HUES64 (cell line): ENCODE data around the gene JAGN1.
"Not testable (repeated sequence)": the region's sequence is repeated elsewhere in the genome, so short reads cannot be mapped to it uniquely, and the experiment has no call there.

Source experiments
- H3K27ac ChIP-seq: 2 replicates; pipeline ENCODE4 v1.7.0; 2013; ENCODE audit warnings: low read depth, low read length, inconsistent platforms
- H3K27me3 ChIP-seq: 2 replicates; pipeline ENCODE4 v1.6.1; 2013; ENCODE audit warnings: mild to moderate bottlenecking, low read length; ENCODE audit not compliant: insufficient read depth
- H3K36me3 ChIP-seq: 2 replicates; pipeline ENCODE4 v1.6.1; 2013; ENCODE audit warnings: mild to moderate bottlenecking, low read length; ENCODE audit not compliant: insufficient read depth
- H3K4me1 ChIP-seq: 2 replicates; pipeline ENCODE4 v1.6.1; 2013; ENCODE audit warnings: mild to moderate bottlenecking, low read length, moderate library complexity; ENCODE audit not compliant: insufficient read depth
- H3K4me3 ChIP-seq: 2 replicates; pipeline ENCODE4 v1.5.1; 2013; ENCODE audit warnings: mild to moderate bottlenecking, low read length, moderate library complexity
- H3K9ac ChIP-seq: 2 replicates; pipeline ENCODE4 v1.6.1; 2013; ENCODE audit warnings: mild to moderate bottlenecking, low read depth, low read length
- H3K9me3 ChIP-seq: 2 replicates; pipeline ENCODE4 v1.6.1; 2013; ENCODE audit warnings: low read depth, low read length; ENCODE audit not compliant: insufficient read depth
- WGBS: fragments of 150-250, 120-280 bp; methylation state at CpG from one replicate; pipeline ENCODE4 v1.1.7; 2013; ENCODE audit warnings: missing lambda C conversion rate; 5-methylcytosine and 5-hydroxymethylcytosine counted together

The JAGN1 gene

DNA sequence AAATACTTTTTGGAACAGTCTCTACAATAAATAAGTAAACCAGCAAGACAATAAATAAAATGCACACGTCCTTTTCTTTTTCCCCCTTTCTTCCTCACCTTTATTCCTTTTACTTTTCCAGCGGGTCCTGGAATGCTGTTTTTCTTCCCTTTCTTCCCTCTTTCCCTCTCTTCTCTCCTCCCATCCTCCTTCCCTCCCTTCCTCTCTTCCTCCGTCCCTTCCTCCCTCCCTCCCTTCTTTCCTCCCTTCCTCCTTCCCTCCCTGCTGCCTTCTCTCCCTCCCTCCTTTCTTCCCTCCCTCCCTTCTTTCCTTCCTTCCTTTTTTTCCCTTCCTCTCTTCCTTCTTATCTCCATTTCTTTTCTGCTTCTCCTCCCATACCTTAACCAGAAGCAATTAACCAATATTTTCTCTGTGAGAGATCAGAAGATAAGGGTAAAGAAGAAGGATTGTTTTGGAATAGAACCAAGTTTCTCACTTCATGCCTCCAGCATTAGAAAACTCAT lies 8.9 kb downstream of the JAGN1 start:
- H3K27ac ChIP-seq = no peak overlapping the region
- no peaks in the 10 kb centered on the region for H3K27me3 ChIP-seq
- no peak overlapping the region for H3K4me3 ChIP-seq
- H3K36me3 ChIP-seq = peaks cover 3% of the 10 kb centered on the region; the same call in 1 of the 2 replicates
- H3K9me3 ChIP-seq = no peaks in the 10 kb centered on the region
- 74% methylated on average over 3 of the region's 3 CpGs for WGBS
- H3K9ac ChIP-seq = no peak overlapping the region
- H3K4me1 ChIP-seq = peaks cover 16% of the 10 kb centered on the region

DNA sequence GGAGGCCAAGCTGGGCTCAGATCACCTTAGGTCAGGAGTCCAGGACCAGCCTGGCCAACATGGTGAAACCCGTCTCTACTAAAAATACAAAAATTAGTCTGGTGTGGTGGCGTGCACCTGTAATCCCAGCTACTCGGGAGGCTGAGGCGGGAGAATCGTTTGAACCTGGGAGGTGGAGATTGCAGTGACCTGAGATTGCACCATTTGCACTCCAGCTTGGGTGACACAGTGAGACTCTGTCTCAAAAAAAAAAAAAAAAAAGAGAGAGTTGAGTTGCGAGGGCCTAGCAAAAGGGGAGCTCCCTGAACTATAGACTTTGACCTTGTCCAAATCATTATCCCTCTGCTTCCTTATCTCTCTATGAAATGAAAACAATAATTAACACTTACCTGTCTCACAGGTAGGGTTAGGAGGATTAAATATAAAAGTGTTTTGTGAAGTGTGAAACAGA lies 10.6 kb downstream of the JAGN1 start:
- not testable (repeated sequence) for H3K9ac ChIP-seq, H3K27me3 ChIP-seq, H3K9me3 ChIP-seq, H3K27ac ChIP-seq, H3K4me3 ChIP-seq, H3K36me3 ChIP-seq
- H3K4me1 ChIP-seq = peaks cover 16% of the 10 kb centered on the region
- 90% methylated on average over 5 of the region's 6 CpGs for WGBS

DNA sequence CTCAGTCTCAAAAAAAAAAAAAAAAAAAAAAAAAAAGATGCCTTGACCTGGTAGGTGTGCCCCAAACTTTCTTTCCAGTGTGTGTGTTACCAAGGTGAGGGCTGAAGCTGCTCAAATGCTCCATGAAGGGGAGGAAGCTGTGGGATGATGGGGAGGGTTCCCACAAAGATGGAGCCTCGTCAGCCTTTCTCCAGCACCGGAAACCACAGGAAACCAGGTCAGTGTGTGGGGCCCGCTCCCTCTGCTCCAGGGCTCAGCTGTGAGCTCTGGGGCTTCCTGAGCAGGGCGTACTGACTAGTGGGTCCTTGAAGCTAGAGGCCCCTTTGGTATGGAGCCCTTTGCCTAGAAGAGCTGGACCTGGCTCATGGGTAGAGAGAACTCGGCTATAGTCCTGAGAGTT lies 11.6 kb downstream of the JAGN1 start:
- no peaks in the 10 kb centered on the region for H3K36me3 ChIP-seq
- 89% methylated on average over 5 of the region's 5 CpGs for WGBS
- H3K27me3 ChIP-seq = no peaks in the 10 kb centered on the region
- H3K4me3 ChIP-seq = no peak overlapping the region
- H3K9me3 ChIP-seq = no peaks in the 10 kb centered on the region
- peaks cover 16% of the 10 kb centered on the region for H3K4me1 ChIP-seq
- no peak overlapping the region for H3K9ac ChIP-seq
- no peak overlapping the region for H3K27ac ChIP-seq

DNA sequence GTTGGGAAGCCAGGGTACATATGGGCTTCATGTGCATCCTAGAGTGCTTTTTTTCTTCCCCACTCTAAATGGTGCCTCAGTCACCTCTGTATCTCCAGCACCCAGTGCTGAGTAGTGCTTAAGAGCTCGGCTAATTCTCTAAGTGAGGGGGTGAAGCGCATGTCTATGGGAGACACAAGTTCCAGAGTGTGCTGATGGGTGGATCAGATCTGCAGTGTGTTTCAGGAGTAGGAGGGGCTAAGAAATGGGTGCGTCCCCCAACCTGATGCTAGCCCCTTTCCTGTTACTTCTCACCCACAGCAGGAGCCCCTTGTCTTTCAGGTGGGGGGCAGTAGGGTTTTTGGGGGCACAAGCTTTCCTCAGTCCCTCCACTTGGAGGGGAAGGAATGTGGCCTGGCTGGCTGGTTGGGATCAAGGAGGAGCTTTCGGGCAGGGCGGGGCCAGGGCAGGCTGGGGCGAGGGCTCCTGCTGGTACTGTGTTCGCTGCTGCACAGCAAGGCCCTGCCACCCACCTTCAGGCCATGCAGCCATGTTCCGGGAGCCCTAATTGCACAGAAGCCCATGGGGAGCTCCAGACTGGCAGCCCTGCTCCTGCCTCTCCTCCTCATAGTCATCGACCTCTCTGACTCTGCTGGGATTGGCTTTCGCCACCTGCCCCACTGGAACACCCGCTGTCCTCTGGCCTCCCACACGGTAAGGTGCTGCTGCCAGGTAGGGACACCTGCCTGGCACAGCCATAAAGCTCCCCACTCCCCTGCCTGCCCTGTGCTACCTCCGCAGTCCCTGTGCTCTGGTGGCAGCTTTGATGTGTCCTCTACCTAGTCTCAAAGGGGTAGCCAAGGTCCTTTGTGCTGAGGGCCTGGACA lies 12.2 kb downstream of the JAGN1 start, which contains the start of gene IL17RE:
Gene IL17RE (plus strand): TSS at position 477 of the 866 bp plus-strand sequence. CDS start 85 bp downstream, at position 562.
- Histone ChIP-seq H3K9me3 (no peaks in the 10 kb centered on the region), H3K27me3 (no peaks in the 10 kb centered on the region), H3K9ac (no peak within 1 kb of the TSS), H3K27ac (no peak within 1 kb of the TSS; the same call in 1 of the 2 replicates), H3K36me3 (no peaks in the 10 kb centered on the region), H3K4me1 (peaks cover 16% of the 10 kb centered on the region), H3K4me3 (peak within 1 kb of the TSS; percentile 24)
- 61% methylated on average over 13 of the region's 13 CpGs for WGBS

DNA sequence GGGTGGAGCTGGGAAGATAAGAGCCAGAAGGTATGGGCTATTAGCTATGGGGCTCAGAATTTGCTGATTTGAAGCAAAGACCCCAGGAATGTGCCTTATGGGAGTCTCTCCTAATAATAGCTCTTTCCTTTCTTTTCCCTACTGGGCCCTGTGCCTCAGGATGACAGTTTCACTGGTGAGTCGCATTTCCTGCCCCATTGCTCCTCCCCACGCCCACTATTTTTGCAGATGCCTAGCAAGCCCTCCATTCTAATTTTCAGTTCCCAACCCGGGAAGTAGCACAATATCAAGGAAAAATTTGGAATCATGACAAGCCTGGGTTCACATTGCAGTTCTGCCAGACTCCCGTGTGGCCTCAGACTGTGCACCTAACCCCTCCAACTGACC lies 12.8 kb downstream of the JAGN1 start:
- WGBS = 59% methylated on average over 4 of the region's 4 CpGs
- peaks cover 16% of the 10 kb centered on the region for H3K4me1 ChIP-seq
- no peaks in the 10 kb centered on the region for H3K27me3 ChIP-seq
- peak overlapping the region; percentile 24; the same call in 1 of the 2 replicates for H3K4me3 ChIP-seq
- no peak overlapping the region for H3K9ac ChIP-seq
- no peaks in the 10 kb centered on the region for H3K36me3 ChIP-seq
- no peak overlapping the region for H3K27ac ChIP-seq
- H3K9me3 ChIP-seq = no peaks in the 10 kb centered on the region

DNA sequence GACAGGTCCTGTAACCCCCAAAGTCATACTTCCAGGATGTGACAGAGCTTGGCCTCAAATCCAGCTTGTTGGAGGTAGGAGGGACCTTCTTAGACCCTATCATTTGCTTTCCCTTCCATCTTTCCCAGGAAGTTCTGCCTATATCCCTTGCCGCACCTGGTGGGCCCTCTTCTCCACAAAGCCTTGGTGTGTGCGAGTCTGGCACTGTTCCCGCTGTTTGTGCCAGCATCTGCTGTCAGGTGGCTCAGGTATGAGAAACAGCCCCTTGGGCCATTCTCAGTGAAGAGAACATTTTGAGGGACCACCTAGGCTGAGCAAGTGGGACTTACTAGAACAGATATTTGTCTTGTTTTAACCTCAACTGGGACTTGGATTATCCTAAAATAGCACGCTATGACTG lies 13.5 kb downstream of the JAGN1 start:
- no peaks in the 10 kb centered on the region for H3K36me3 ChIP-seq
- H3K4me3 ChIP-seq = no peak overlapping the region
- H3K9ac ChIP-seq = no peak overlapping the region
- H3K4me1 ChIP-seq = peaks cover 16% of the 10 kb centered on the region
- no peaks in the 10 kb centered on the region for H3K9me3 ChIP-seq
- 94% methylated on average over 3 of the region's 4 CpGs for WGBS
- no peaks in the 10 kb centered on the region for H3K27me3 ChIP-seq
- no peak overlapping the region for H3K27ac ChIP-seq

DNA sequence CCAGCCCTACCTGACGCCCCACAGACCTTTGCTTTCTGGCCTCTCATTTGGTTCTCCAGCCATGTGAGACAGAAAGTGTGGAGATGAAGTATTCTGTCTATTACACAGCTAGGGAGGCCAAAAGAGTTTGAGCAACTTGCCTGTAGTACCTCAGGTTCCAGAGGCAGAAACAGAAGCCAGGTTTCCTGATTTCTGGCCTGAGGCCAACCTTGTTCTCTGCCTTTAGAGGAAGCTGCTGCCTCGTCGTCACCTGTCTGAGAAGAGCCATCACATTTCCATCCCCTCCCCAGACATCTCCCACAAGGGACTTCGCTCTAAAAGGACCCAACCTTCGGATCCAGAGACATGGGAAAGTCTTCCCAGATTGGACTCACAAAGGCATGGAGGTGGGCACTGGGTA lies 16.1 kb downstream of the JAGN1 start:
- 96% methylated on average over 5 of the region's 5 CpGs for WGBS
- no peak overlapping the region for H3K4me3 ChIP-seq
- peaks cover 16% of the 10 kb centered on the region for H3K4me1 ChIP-seq
- no peaks in the 10 kb centered on the region for H3K36me3 ChIP-seq
- H3K27me3 ChIP-seq = no peaks in the 10 kb centered on the region
- no peak overlapping the region for H3K27ac ChIP-seq
- no peaks in the 10 kb centered on the region for H3K9me3 ChIP-seq
- no peak overlapping the region for H3K9ac ChIP-seq

DNA sequence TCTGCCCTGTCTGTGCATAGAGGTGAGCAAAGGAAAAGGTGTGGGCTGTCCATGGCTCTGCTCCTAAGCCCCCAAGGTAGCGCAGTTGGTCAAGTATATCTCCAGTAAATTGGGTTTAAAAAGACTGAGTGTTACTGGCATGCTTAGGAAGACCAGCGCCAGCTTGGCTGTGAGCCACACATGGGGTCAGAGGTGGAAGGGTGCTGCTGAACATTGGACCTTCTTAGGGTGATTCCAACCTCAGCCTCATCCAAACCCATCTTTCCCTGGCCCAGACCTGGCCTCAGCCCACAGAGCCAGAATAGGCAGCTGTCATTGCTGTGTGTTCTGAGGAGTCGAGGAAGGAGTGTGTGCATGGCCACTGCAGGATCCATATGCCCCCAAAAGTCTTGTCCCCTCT lies 17.9 kb downstream of the JAGN1 start:
- H3K9ac ChIP-seq = no peak overlapping the region
- no peaks in the 10 kb centered on the region for H3K36me3 ChIP-seq
- H3K4me3 ChIP-seq = no peak overlapping the region
- no peaks in the 10 kb centered on the region for H3K9me3 ChIP-seq
- 92% methylated on average over 3 of the region's 3 CpGs for WGBS
- peaks cover 3% of the 10 kb centered on the region; the same call in 1 of the 2 replicates for H3K4me1 ChIP-seq
- H3K27me3 ChIP-seq = no peaks in the 10 kb centered on the region
- H3K27ac ChIP-seq = no peak overlapping the region

DNA sequence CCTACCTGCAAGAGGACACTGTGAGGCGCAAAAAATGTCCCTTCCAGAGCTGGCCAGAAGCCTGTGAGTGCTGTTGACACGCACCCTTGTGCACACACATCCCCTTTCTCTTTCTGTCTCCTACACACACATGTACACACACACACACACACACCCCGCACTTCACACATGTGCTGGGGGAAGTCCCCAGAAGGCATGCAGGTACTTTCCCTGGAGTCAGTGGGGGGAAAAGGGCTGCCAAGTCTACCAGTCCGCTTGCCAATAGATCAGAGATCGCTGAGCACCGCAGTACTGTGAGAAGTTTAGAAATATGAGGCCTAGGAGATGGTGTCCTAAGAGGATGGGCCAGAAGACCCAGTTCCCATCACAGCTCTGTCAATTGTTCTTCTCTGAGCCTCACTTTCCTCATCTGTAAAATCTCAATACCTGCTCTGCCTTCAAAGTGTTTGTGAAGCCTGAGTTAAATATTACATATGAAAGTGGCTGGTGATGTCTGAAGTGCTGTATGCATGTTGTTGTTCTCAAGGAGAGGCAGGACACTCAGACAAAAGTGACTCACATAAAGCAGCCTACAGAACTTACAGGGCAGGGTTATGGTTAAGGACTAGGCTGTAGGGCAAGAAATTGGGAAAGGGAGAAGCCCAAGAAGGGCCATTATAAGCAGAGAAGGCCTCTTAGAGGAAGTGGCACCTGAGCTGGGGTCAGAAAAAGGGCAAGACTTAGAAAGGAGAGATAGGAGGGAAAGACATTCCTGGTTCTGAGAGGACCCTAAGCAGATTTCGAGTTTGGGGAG lies 19.0 kb downstream of the JAGN1 start:
- H3K27ac ChIP-seq = no peak overlapping the region

DNA sequence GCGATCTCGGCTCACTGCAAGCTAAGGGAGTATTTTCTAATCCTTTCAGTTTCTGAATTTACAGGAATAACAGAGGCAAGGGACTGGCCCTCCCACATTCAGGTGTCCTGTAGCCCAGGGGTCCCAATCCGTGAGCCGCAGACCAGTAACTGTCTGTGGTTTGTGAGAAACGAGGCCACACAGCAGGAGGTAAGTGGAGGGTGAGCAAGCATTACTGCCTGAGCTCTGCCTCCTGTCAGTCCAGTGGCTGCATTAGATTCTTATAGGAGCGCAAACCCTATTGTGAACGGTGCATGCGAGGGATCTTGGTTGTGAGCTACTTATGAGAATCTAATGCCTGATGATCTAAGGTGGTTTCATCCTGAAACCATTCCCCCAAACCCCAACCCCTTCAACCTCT lies 21.5 kb downstream of the JAGN1 start:
- no peak overlapping the region for H3K4me3 ChIP-seq
- no peaks in the 10 kb centered on the region for H3K36me3 ChIP-seq
- peaks cover 6% of the 10 kb centered on the region; the same call in 1 of the 2 replicates for H3K4me1 ChIP-seq
- H3K27me3 ChIP-seq = peaks cover 18% of the 10 kb centered on the region
- no peak overlapping the region for H3K27ac ChIP-seq
- WGBS = 89% methylated on average over 8 of the region's 8 CpGs
- no peaks in the 10 kb centered on the region for H3K9me3 ChIP-seq
- no peak overlapping the region for H3K9ac ChIP-seq

More for the DNA sequence above, 19.0 kb downstream of the JAGN1 start:
- WGBS = 92% methylated on average over 7 of the region's 7 CpGs
- Histone ChIP-seq H3K9ac (no peak overlapping the region), H3K4me3 (no peak overlapping the region), H3K4me1 (no peaks in the 10 kb centered on the region), H3K27me3 (peaks cover 3% of the 10 kb centered on the region; the same call in 1 of the 2 replicates), H3K36me3 (no peaks in the 10 kb centered on the region), H3K9me3 (no peaks in the 10 kb centered on the region)
